Activated gamma-delta T cell (primary cell): ENCODE results near the gene SOX15.
"Not testable (repeated sequence)": the region's sequence is repeated elsewhere in the genome, so short reads cannot be mapped to it uniquely, and the experiment has no call there.

Source experiments
- DNase-seq: peaks from one replicate; lab custom pipeline; 2025; lab: John Stamatoyannopoulos, UW

Gene SOX15

DNA sequence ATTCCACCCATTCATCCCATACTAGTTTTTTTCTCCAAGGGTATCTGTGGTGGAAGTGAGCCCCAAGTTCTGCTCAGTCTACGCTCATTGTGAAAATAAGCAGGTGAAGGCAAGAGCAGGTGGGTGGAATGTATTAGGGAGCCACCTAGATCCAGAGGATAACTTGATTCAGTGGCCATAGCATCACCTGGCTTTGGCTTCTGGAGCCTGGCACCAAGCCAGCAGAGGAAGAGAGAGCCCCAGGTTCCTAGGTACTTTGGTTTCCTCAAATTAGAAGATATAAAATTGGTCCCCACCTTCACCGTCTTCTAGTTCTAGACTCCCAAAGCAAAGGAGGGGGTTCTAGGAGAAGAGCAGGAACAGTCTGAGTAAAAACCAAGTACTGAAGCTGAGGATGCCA lies 20.7 kb upstream of the SOX15 start:
- no peak for DNase-seq

DNA sequence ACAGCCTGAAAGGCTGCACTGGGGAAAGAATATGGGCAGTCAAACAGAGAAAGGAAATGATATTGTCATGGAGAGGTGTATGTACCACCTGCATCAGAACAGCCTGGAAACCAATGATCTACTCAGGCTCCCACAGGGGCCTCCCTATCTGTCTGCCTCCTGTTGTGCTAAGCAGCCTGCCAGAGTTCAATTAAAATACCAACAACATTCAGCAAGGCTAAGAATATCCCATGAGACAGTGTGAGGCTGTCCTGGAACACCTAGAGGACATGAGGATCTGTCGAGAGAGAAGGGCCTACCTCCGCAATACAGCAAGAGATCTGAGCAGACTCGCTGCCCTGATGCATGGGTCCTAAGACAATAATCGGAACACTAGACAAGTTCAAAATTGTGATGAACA lies 16.4 kb upstream of the SOX15 start:
- no peak for DNase-seq

DNA sequence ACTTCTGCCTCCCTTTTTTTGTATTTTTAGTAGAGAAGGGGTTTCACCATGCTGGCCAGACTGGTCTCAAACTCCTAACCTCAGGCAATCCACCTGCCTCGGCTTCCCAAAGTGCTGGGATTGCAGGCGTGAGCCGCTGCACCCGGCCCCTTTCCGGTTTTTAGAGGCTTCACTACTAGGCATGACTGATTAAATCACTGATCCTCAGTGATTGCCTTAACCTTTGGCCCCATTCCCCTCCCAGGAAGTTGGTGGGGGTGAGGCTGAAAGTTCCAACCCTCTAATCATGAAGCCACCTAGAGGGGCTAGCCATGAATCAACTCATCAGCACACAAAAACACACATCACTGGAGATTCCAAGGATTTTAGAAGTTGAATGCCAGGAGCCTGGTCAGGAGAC lies 7.7 kb upstream of the SOX15 start:
- not testable (repeated sequence) for DNase-seq

DNA sequence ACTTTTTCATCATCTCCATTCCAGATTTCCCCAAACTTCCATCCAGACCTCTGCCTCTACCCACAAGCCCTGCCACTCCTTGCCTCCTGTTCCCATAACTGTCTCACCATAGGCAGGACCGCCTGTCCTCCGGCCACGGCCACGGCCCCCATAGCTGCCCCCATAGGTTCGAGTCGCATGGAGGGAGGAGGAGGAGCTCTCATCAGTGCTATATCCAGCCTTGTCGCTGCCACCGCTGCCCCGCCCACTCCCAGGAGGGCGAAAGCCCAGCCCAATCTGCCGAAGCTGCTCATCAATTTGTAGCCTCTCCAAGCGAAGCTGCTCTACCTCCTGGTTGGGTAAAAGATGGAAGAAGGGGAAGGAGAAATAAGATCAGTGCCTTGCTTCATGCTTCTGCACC lies 3.4 kb upstream of the SOX15 start:
- no peak for DNase-seq

DNA sequence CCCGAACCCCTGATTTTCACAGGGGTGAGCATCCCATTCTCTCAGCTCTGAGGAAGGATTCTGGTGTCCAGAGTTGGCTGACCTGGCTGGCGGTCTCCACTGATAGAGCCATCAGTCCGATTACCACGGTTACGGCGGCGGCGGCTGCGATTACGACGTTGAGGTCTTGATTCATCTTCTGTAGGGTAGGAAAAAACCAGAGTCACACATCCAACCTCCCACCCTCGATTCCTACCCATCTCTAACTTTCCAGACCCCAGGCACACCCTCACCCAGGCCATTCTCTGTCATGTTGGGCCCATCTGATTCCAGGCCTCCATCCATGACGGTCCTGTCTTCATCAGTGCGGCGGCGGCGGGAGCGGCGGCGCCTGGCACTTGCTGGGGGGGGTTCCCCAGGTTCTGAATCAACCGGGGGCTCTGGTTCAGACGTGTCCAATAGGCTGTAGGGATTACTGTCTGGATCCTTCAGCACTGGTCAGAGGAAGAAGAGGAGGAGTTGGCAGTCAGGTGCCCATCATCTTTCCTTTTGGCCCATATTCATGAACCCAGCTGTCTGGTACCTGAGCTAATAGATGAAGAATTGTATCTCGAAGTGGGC lies 2.6 kb upstream of the SOX15 start:
- no peak for DNase-seq

DNA sequence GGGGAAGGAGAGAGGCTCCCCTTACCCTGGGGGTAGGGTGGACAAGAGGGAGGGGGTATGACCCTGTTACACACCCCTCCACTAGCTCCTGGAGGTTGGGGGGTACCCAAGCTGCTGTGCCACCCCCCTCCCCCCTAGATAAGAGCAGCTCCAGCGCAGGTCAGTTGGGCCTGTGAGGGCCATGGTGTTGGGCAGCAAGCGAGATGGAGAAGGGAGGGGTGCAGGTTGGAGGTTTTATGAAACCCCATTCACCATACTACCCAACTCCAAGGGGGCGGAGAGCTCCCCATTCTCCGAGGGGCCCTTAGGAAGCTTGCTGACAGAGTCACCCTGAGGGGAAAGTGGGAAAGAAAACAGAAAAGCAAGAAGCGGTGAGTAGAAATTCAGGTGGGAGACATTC lies 1.7 kb upstream of the SOX15 start:
- no peak for DNase-seq

DNA sequence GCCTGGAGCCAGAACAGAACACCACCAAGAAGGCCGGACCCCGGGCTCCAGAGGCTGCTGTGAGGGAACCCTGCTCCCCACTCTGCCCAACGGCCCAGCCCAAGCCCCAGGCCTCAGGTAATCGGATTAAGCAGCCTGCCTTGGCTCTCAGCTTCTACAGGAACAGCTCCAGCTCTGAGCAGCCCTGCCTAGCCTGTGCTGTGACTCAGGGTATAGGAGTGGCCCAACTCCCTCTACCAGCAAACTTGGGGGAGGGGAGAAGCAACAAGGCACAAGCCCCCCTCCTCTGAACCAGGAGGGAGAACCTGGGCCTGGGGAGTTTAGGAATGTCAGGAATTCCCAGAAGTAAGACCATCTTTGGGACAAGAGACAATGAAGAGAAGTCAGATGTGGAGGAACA lies 849 bp upstream of the SOX15 start:
- no peak for DNase-seq

DNA sequence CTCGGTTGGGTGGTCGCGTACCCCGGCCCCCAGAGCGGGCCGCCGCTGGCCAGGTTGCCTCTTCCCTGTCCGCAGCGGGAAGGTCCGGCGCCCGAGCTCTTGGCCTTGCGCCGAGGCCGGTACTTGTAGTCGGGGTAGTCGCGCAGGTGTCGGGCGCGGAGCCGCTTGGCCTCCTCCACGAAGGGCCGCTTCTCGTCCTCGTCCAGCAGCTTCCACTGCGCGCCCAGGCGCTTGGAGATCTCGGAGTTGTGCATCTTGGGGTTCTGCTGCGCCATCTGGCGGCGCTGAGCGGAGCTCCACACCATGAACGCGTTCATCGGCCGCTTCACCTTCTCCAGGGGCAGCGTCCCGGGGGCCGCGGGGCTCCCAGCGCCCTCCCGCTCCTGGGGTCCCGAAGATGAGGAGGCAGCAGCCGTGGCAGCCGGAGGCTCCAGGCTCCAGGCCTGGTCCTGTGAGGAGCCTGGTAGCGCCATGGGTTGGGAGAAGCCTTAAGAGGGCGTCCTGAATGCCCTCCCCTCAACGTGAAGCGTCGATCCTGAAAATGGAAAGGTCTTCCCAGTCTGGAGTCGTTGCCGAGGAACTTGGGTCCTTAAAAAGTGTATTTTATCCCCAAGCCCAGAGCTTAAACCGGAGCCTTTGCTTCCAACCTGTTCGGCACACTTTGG lies 558 bp downstream of the SOX15 start:
- peak; percentile 24 for DNase-seq

DNA sequence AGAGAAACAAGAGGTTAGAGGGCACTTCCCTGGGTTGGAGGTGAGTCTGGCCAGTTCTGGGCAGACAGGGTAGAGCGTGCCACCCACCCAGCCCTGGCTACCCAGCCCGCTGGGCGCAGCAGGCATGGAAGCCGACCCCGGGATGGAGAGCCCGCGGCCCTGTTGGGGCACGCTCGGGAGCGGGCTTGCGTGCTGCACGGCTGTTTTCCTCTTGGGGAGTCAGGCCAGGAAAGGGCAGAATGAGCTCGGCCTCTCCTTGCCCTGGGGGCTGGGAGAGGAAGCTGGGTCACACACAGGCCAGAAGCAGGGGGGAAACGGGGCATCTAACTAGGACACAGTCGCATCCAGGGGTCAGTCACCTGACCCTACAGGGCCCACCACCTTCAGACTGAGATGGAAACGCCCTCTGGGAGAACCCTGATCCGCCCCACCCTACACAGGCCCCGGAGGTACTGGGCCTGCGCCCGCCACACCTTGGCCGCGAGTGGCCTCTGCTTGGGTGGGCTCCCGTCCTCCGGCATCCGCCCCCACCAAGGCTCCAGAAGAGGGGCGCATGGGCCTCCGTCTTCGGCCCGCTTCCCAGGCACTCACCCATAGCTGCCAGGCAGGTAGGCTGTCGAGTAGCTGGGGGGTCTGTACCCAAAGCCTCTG lies 1.2 kb downstream of the SOX15 start:
- no peak for DNase-seq

DNA sequence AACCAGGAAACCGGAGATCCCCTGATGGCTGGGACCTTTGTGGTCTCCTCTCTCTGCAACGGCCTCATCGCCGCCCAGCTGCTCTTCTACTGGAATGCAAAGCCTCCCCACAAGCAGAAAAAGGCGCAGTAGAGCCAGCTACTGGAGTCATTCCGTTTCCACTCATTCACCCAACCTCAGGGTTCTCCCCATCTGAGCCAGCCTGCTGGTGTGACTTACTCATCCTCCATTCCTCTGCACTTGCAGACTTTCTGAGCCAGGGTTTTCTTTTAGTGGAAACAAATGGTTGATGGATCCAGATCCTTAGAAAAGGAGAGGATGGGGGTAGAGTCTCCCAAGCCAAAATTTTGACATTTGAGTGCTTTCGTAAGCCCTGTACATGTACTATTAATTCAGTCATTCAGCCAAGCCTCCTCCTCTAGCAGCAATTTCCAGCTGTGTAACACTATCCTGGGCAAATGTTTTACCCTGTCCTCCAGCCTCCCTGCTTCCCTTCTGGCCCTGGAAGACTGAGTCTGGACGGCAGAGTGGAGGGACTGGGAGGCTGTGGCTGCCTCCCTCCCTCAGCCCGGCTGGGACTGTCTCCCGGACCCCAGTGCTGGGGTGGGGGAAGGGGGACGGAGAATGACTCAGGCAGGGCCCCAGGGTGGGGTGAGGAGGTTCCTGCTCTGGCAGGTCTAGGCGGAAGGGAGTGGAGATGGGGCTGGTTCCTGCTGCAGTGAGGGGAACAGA lies 2.3 kb downstream of the SOX15 start:
- no peak for DNase-seq

DNA sequence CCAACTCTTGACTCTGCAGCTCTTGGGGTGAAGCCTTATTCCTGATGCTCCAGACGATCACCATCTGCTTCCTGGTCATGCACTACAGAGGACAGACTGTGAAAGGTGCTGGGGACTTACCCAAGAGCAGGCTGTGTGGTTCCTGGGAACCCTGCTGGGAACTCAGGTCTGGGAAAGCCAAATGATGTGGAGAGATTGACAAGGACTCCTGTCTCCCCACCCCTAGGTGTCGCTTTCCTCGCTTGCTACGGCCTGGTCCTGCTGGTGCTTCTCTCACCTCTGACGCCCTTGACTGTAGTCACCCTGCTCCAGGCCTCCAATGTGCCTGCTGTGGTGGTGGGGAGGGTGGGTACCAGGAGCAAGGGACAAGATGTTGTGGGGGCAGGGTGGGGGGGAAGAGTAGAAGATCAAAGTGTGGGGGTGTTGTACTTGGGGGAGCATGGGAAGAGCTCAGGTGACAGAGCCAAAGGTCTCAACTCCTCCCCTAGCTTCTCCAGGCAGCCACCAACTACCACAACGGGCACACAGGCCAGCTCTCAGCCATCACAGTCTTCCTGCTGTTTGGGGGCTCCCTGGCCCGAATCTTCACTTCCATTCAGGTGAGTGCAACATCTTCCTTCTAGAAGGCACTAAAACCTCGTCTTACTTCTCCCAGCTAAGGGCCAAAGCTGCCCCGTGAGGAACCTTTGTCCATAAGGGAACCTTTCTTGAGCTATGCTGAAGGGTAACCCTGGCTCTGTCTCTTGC lies 3.0 kb downstream of the SOX15 start:
- no peak for DNase-seq

DNA sequence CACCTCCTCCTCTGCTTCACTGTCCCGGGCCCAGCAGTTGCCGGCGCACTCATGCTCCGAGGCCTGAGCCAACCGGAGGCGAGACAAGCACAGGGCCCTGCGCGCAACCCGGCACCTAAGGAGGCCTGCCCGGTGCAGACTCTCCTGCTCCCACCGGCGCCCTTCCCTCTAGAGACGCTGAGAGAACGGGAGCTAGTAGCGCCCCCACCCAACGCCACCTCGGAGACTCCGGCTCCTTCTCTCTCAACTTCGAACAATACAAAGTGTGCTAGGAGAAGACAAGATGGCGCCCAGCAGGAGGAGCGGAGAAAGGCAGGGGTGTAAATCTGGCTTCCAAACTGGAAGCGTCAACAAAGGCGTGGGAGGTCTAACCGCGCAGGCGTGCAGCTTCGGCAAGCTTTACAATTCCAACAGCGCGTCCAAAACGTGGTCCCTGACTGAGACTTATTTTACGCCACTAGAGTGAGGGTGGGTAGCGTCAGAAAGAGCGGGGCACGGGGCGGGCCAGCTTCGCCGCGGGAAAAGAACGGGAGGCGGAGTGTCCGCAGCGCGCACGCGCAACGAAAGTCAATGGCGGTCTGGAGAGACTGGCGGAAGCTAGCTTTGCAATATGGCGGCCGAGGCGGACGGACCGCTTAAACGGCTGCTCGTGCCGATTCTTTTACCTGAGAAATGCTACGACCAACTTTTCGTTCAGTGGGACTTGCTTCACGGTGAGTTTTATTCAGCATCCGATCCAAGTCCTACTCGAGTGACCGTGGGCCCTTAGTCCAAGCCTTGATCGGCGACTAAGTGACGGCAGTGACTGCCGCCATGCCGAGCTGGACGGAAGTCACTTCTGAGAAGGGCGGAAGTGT lies 6.4 kb downstream of the SOX15 start, which contains the start of gene MPDU1:
Gene MPDU1 (plus strand): TSS at position 600 of the 857 bp plus-strand sequence. CDS start 11 bp downstream, at position 611.
- peak; percentile 88 for DNase-seq

DNA sequence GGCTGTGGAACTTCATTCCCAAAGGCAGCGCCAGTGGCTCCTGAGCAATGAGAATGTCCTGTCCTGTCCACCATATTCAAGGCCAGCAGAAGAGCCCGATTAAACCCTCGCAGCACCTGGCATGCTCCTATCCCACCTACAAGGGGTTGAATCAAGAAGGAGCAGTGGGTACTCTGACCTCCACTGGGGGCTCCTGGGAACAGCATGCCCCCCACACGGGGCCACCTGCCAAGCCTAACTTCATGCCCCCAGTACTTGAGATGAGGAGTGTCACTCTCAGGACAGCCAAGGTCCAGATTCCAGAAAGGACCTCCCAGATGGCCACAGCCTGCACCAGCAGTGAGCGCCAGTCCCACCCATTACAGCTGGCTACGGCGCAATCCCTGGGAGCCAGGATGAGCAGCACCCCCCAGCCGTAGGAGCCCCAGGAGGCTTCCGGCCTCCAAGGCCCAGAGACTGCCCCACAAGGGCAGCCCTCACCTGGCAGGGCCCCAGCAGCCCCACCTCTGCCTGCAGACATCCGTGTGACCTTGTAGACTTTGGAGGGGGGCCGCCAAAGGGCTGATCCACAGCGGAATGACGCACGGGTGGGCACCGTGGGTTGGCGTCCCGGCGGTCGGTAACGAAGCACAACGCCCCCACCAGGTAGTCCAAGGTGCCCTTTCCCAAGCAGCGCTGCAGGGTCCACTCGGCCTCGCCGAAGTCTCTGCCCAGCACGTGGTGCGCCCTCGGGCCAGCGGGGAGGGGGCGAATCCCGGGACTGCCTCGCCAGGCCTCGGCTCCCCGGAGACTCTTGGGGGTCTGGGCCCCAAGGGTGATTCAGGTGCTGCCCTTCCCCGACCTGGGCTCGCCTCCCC lies 7.3 kb downstream of the SOX15 start:
- no peak for DNase-seq

DNA sequence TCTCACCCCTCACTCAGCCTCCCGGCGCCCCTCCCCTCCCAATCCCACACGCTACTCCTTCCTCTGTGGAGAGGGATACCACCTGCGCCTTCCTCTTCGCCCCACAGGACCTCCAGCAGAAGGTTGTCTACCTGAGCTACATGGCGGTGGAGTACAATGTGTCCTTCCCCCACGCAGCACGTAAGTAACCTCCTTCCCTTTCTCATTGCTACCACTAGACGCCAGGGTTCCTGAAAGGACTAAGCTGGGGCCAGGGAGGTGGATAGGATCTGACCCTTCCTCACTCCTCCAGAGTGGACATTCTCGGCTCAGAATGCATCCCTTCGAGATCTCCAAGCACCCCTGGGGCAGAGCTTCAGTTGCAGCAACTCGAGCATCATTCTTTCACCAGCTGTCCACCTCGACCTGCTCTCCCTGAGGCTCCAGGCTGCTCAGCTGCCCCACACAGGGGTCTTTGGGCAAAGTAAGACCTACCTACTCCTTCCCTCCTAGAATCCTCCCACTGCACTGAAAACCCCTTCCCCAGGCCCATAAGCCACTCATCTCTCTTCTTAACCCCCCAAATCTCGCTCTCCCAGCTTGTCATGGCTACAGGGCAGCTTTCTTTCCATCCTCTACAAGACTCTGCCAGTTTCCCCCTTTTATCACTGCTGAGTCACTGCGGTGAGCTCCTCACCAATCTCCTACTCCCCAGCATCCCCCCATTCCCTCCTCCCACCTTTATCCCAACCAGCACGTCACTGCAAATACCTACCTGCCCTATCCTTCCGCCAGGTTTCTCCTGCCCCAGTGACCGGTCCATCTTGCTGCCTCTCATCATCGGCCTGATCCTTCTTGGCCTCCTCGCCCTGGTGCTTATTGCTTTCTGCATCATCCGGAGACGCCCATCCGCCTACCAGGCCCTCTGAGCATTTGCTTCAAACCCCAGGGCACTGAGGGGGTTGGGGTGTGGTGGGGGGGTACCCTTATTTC lies 9.0 kb downstream of the SOX15 start:
- DNase-seq = no peak

DNA sequence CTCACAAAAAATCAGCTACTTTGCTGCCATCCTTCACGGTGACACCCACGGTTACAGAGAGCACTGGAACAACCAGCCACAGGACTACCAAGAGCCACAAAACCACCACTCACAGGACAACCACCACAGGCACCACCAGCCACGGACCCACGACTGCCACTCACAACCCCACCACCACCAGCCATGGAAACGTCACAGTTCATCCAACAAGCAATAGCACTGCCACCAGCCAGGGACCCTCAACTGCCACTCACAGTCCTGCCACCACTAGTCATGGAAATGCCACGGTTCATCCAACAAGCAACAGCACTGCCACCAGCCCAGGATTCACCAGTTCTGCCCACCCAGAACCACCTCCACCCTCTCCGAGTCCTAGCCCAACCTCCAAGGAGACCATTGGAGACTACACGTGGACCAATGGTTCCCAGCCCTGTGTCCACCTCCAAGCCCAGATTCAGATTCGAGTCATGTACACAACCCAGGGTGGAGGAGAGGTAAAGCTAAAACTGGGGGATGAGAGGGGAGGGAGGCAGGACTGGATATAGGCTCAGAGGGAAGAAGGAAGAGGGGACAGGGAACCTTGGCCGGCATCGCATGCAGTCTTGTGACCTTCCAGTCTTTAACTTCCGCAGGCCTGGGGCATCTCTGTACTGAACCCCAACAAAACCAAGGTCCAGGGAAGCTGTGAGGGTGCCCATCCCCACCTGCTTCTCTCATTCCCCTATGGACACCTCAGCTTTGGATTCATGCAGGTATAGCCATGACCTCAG lies 9.9 kb downstream of the SOX15 start:
- no peak for DNase-seq

DNA sequence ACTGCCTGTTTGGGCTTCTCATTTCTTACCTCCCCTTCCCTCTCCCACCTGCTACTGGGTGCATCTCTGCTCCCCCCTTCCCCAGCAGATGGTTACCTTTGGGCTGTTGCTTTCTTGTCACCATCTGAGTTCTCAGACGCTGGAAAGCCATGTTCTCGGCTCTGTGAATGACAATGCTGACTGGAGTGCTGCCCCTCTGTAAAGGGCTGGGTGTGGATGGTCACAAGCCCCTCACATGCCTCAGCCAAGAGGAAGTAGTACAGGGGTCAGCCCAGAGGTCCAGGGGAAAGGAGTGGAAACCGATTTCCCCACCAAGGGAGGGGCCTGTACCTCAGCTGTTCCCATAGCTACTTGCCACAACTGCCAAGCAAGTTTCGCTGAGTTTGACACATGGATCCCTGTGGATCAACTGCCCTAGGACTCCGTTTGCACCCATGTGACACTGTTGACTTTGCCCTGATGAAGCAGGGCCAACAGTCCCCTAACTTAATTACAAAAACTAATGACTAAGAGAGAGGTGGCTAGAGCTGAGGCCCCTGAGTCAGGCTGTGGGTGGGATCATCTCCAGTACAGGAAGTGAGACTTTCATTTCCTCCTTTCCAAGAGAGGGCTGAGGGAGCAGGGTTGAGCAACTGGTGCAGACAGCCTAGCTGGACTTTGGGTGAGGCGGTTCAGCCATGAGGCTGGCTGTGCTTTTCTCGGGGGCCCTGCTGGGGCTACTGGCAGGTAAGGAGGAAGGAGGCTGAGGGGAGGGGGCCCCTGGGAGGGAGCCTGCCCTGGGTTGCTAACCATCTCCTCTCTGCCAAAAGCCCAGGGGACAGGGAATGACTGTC lies 10.7 kb downstream of the SOX15 start, which contains the start of gene CD68:
Gene CD68 (plus strand): TSS at position 638 of the 833 bp plus-strand sequence. CDS start 40 bp downstream, at position 678.
- no peak for DNase-seq
